ENCODE measurements around the gene ROBO3. TPM values are rescaled to one million over a fixed set of nuclear protein-coding genes. Genes with fewer than 3 reads are reported as not detected.

ROBO3 gene
- total and polyA plus RNA-seq, 2 of the 8 experiments (the other 6 are each of a cell fraction or from before 2014, with no cell fraction given) = 12.1 to 24.6 TPM

DNA sequence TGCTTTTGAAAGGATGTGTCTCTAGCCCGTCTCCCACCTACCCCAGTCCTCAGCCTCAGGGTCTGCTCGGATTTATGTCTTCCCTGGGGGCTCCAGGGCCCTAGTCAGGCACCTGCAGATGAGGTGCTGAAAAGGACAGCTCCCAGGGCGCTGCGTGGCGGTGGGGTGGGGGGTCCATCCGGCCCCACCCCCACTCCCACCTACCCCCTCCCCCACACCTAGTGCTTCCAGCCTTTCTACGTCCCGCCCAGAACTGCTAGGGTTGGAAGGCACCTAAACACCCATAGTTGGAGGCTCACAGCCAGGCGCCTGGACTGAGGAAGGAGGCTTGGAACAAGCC is 1.4 kb upstream of the ROBO3 start:
- CTCF ChIA-PET (ENCODE audit: partially characterized antibody) = interaction anchor here (1.0 kb wide), 1 partner anchor 13 kb away, joined by 3 read pairs; no protein-coding TSS in a partner anchor
- peak overlapping the region; percentile 58 for H3K4me2 ChIP-seq (ENCODE audit: insufficient read depth in 1 of 2, low read depth in 2 of 2, low read length in 2 of 2)

More for the DNA sequence above, 1.4 kb upstream of the ROBO3 start:
- H4K91ac ChIP-seq (replicated peaks; ENCODE audit: insufficient read length, low read length) = no peak overlapping the region
- no peak overlapping the region for H3K56ac ChIP-seq (replicated peaks; ENCODE audit: insufficient read length, low read depth, low read length)
- H3K36me3 ChIP-seq (ENCODE audit: control insufficient read depth in 2 of 4, insufficient read depth in 4 of 4, low read length in 3 of 4) = peaks cover 0 to 3% (median 0%) of the 10 kb centered on the region in 4 experiments; a peak in 1 of 8 replicates
- no peak overlapping the region for H2BK120ac ChIP-seq (replicated peaks; ENCODE audit: low read depth, low read length)
- H3K9me3 ChIP-seq (ENCODE audit: insufficient read depth in 2 of 2, low read depth in 1 of 2, low read length in 1 of 2) = no peaks in the 10 kb centered on the region
- 7% methylated on average over 6 of the region's 9 CpGs; no CpG with 5 or more reads in 1 of the 2 experiments for WGBS, 2 experiments (ENCODE audit: extremely low coverage in 1 of 2, insufficient coverage in 1 of 2, insufficient read length in 1 of 2, insufficient replicate concordance in 2 of 2, low coverage in 1 of 2, low lambda C conversion rate in 2 of 2, missing lambda C conversion rate in 1 of 2)
- H3K23me2 ChIP-seq (ENCODE audit: low read depth, low read length) = peaks cover 4% of the 10 kb centered on the region; the same call in 1 of the 2 replicates
- peaks cover 17 to 32% of the 10 kb centered on the region in 2 experiments for H4K20me1 ChIP-seq (replicated peaks in 1 of 2; ENCODE audit: control insufficient read depth in 1 of 2, insufficient read depth in 2 of 2, low read length in 2 of 2)
- H2AFZ ChIP-seq (ENCODE audit: low read length) = no peak overlapping the region
- no peak overlapping the region; a peak in 1 of 8 replicates for H3K4me3 ChIP-seq (ENCODE audit: extremely low read depth in 1 of 4, insufficient read depth in 2 of 4, low read depth in 3 of 4, low read length in 4 of 4)
- H3K23ac ChIP-seq (ENCODE audit: insufficient read length) = no peak overlapping the region
- no peak overlapping the region for H2BK12ac ChIP-seq (ENCODE audit: low read depth, low read length)
- H3K27ac ChIP-seq (ENCODE audit: low read depth, low read length) = no peak overlapping the region
- H4K8ac ChIP-seq (ENCODE audit: extremely low read depth, insufficient read depth, low read length) = no peak overlapping the region
- no peak overlapping the region for H3K4ac ChIP-seq (replicated peaks; ENCODE audit: insufficient read length, low read depth, low read length)
- H4K5ac ChIP-seq (ENCODE audit: insufficient read length, low read depth, low read length) = no peak overlapping the region
- no peak for TF ChIP-seq NANOG (IDR thresholded peaks at IDR 0.05; ENCODE audit: insufficient read depth, low read depth, low read length, poor library complexity, severe bottlenecking)
- TF ChIP-seq, protein P1, sequence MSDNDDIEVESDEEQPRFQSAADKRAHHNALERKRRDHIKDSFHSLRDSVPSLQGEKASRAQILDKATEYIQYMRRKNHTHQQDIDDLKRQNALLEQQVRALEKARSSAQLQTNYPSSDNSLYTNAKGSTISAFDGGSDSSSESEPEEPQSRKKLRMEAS (IDR thresholded peaks at IDR 0.05) = 0 out of 2 replicates have a peak, but pooled peaks have one; percentile 18
- peaks cover 79 to 91% (median 85%) of the 10 kb centered on the region in 4 experiments for H3K27me3 ChIP-seq (replicated peaks in 1 of 4; ENCODE audit: control insufficient read depth in 3 of 4, extremely low read depth in 1 of 4, insufficient read depth in 3 of 4, low read length in 3 of 4)
- POLR2A ChIA-PET (ENCODE audit: partially characterized antibody) = no interaction called here
- DNase-seq (ENCODE audit: low read depth in 1 of 2, low spot score in 2 of 2) (no peak), FAIRE-seq (no peak)
- no peak overlapping the region for H2BK5ac ChIP-seq (ENCODE audit: low read depth, low read length)
- no peak overlapping the region for H2BK15ac ChIP-seq (ENCODE audit: low read length)
- peaks cover 0 to 19% (median 15%) of the 10 kb centered on the region in 4 experiments; a peak in 6 of 7 replicates for H3K4me1 ChIP-seq (replicated peaks in 1 of 4; ENCODE audit: control insufficient read depth in 3 of 4, insufficient read depth in 4 of 4, low read length in 3 of 4)
- H2BK20ac ChIP-seq (ENCODE audit: low read length) = no peak overlapping the region
- no peak overlapping the region for H3K14ac ChIP-seq (ENCODE audit: insufficient read length)
- H2AK5ac ChIP-seq (ENCODE audit: low read depth, low read length) = no peak overlapping the region
- no peaks in the 10 kb centered on the region for H3K79me1 ChIP-seq (ENCODE audit: low read depth, low read length)
- H3K18ac ChIP-seq (ENCODE audit: extremely low read depth, low read length) = no peak overlapping the region
- H3K9ac ChIP-seq (replicated peaks in 1 of 4; ENCODE audit: extremely low read depth in 1 of 4, low read depth in 3 of 4, low read length in 3 of 4) = no peak overlapping the region
- no peaks in the 10 kb centered on the region for H3K79me2 ChIP-seq (ENCODE audit: control insufficient read depth in 1 of 2, insufficient read depth in 2 of 2, low read length in 2 of 2)

Measured in H1 (cell line).